IMR-90 (cell line): Measurements from ENCODE around the gene COL19A1. TPM values are rescaled to one million over a fixed set of nuclear protein-coding genes. Genes with fewer than 3 reads are reported as not detected.

Experiments used
- ATAC-seq: fragments of 200-7000 bp; cut with Tn5 transposase; 2 replicates; pipeline ENCODE4 v1.9.1; 2020; ENCODE audit warnings: low read depth, mild to moderate bottlenecking, moderate library complexity
- BruUV-seq: library from RNA; stranded (reverse); fragments of 400-500 nt; replicated peaks from 2 replicates; lab custom pipeline; 2021; lab: Mats Ljungman, UMichigan
- CTCF ChIA-PET: fragments of 300-600 bp; formaldehyde crosslinking; extraction: SDS; loops from one replicate; lab custom pipeline; 2021; ENCODE audit warnings: antibody characterized with exemption; lab: Yijun Ruan, JAX
- POLR2A ChIA-PET: fragments of 300-600 bp; sonication (Branson Sonifier 250); formaldehyde crosslinking; loops from one replicate; lab custom pipeline; 2022; ENCODE audit warnings: antibody characterized with exemption; ENCODE audit not compliant: unreplicated experiment; lab: Charles Lee
- DNase-seq: peaks from one replicate; pipeline ENCODE4 v3.0.0; 2013
- H2AFZ ChIP-seq: replicated peaks from 2 replicates; pipeline ENCODE3; 2013; ENCODE audit warnings: low read length, mild to moderate bottlenecking; ENCODE audit not compliant: poor library complexity
- H2AK5ac ChIP-seq: 2 replicates; pipeline ENCODE4 v1.6.1; 2013; ENCODE audit warnings: low read depth, low read length, inconsistent platforms
- H2AK9ac ChIP-seq: replicated peaks from 2 replicates; pipeline ENCODE3; 2013; ENCODE audit warnings: mild to moderate bottlenecking, low read depth, low read length, moderate library complexity; ENCODE audit not compliant: poor library complexity
- H2BK120ac ChIP-seq: 2 replicates; pipeline ENCODE4 v1.6.1; 2013; ENCODE audit warnings: low read depth, low read length, inconsistent platforms
- H2BK15ac ChIP-seq: 3 replicates; pipeline ENCODE4 v1.6.1; 2013; ENCODE audit warnings: low read depth, low read length, inconsistent platforms
- H2BK20ac ChIP-seq: 2 replicates; pipeline ENCODE4 v1.6.1; 2013; ENCODE audit warnings: low read depth, mild to moderate bottlenecking, inconsistent platforms, low read length, moderate library complexity
- H2BK5ac ChIP-seq: 2 replicates; pipeline ENCODE4 v1.6.1; 2013; ENCODE audit warnings: mild to moderate bottlenecking, low read depth, low read length, inconsistent platforms; ENCODE audit not compliant: poor library complexity, severe bottlenecking
- H3K14ac ChIP-seq: replicated peaks from 2 replicates; pipeline ENCODE4 v1.6.1; 2013; ENCODE audit warnings: low read depth, low read length, inconsistent platforms
- H3K18ac ChIP-seq: 2 replicates; pipeline ENCODE4 v1.6.1; 2013; ENCODE audit warnings: low read depth, low read length, control low read depth
- H3K23ac ChIP-seq: 2 replicates; pipeline ENCODE4 v1.6.1; 2013; ENCODE audit warnings: low read depth, low read length, inconsistent platforms
- H3K27ac ChIP-seq: 2 replicates; pipeline ENCODE4 v1.5.1; 2013; ENCODE audit warnings: mild to moderate bottlenecking, control low read depth, low read length; ENCODE audit not compliant: insufficient read depth
- H3K27me3 ChIP-seq: 2 replicates; pipeline ENCODE4 v1.6.1; 2013; ENCODE audit warnings: low read length; ENCODE audit not compliant: control insufficient read depth, insufficient read depth
- H3K36me3 ChIP-seq: 2 replicates; pipeline ENCODE4 v1.6.1; 2013; ENCODE audit warnings: low read length, mixed read lengths; ENCODE audit not compliant: control insufficient read depth, insufficient read depth
- H3K4ac ChIP-seq: 2 replicates; pipeline ENCODE4 v1.6.1; 2013; ENCODE audit warnings: low read depth, low read length, inconsistent platforms
- H3K4me1 ChIP-seq: 2 replicates; pipeline ENCODE4 v1.6.1; 2013; ENCODE audit warnings: low read length, mixed read lengths; ENCODE audit not compliant: control insufficient read depth, insufficient read depth
- H3K4me2 ChIP-seq: 2 replicates; pipeline ENCODE4 v1.6.1; 2013; ENCODE audit warnings: low read depth, mild to moderate bottlenecking, control low read depth, low read length, moderate library complexity
- H3K4me3 ChIP-seq: 2 replicates; pipeline ENCODE4 v1.5.1; 2013; ENCODE audit warnings: low read depth, mild to moderate bottlenecking, control low read depth, low read length, moderate library complexity; ENCODE audit not compliant: insufficient read depth
- H3K56ac ChIP-seq: 2 replicates; pipeline ENCODE4 v1.6.1; 2013; ENCODE audit warnings: low read length, inconsistent platforms; ENCODE audit not compliant: insufficient read depth; ENCODE audit errors: extremely low read depth
- H3K79me1 ChIP-seq, 2 experiments: 2 replicates each; pipeline ENCODE4 v1.6.1; 2013; ENCODE audit warnings: low read length in 2 of 2, inconsistent platforms in 1 of 2, low read depth in 1 of 2
- H3K9ac ChIP-seq: 2 replicates; pipeline ENCODE4 v1.6.1; 2013; ENCODE audit warnings: low read depth, low read length, control low read depth
- H3K9me1 ChIP-seq: 2 replicates; pipeline ENCODE4 v1.6.1; 2013; ENCODE audit warnings: low read length, inconsistent platforms; ENCODE audit not compliant: insufficient read depth
- H3K9me3 ChIP-seq: 2 replicates; pipeline ENCODE4 v1.6.1; 2013; ENCODE audit warnings: low read length; ENCODE audit not compliant: control insufficient read depth, insufficient read depth
- H4K20me1 ChIP-seq: 2 replicates; pipeline ENCODE4 v1.6.1; 2013; ENCODE audit warnings: low read length, inconsistent platforms; ENCODE audit not compliant: insufficient read depth
- H4K5ac ChIP-seq: 2 replicates; pipeline ENCODE4 v1.6.1; 2013; ENCODE audit warnings: mild to moderate bottlenecking, low read depth, low read length, control low read depth
- H4K8ac ChIP-seq, 2 experiments: 2 replicates each; pipeline ENCODE4 v1.6.1; 2013; ENCODE audit warnings: low read depth in 2 of 2, low read length in 2 of 2, control low read depth in 1 of 2, inconsistent platforms in 1 of 2
- H4K91ac ChIP-seq: 2 replicates; pipeline ENCODE4 v1.6.1; 2013; ENCODE audit warnings: low read depth, low read length, inconsistent platforms; ENCODE audit not compliant: insufficient read depth
- BHLHE40 ChIP-seq: fragments of 150-350 bp; IDR thresholded peaks from 2 replicates; pipeline ENCODE4 v1.6.1; 2016; ENCODE audit warnings: mild to moderate bottlenecking, low read depth, low read length
- CEBPB ChIP-seq: IDR thresholded peaks from 2 replicates; pipeline ENCODE4 v1.6.1; 2012; ENCODE audit warnings: low read depth, low read length, improper control_type of control experiment
- CHD1 ChIP-seq: IDR thresholded peaks from 2 replicates; pipeline ENCODE4 v1.6.1; 2012; ENCODE audit warnings: low read depth, low read length, improper control_type of control experiment
- FOS ChIP-seq: fragments of 150-350 bp; IDR thresholded peaks from 2 replicates; pipeline ENCODE4 v1.6.1; 2016; ENCODE audit warnings: low read depth, low read length
- MAFK ChIP-seq: IDR thresholded peaks from 2 replicates; pipeline ENCODE4 v1.6.1; 2012; ENCODE audit warnings: low read depth, low read length, improper control_type of control experiment
- MAZ ChIP-seq: IDR thresholded peaks from 2 replicates; pipeline ENCODE4 v1.6.1; 2012; ENCODE audit warnings: low read depth, mild to moderate bottlenecking, low read length, improper control_type of control experiment, moderate library complexity, borderline replicate concordance
- MXI1 ChIP-seq: IDR thresholded peaks from 2 replicates; pipeline ENCODE4 v1.6.1; 2012; ENCODE audit warnings: low read depth, mild to moderate bottlenecking, low read length, moderate library complexity, borderline replicate concordance
- NFE2L2 ChIP-seq: fragments of 150-350 bp; IDR thresholded peaks from 2 replicates; pipeline ENCODE4 v1.6.1; 2016; ENCODE audit warnings: low read depth, mild to moderate bottlenecking, low read length
- POLR2A ChIP-seq: IDR thresholded peaks from 2 replicates; pipeline ENCODE4 v1.6.1; 2012; ENCODE audit warnings: mild to moderate bottlenecking, low read depth, low read length
- RAD21 ChIP-seq: IDR thresholded peaks from 2 replicates; pipeline ENCODE4 v1.6.1; 2012; ENCODE audit warnings: low read length, improper control_type of control experiment
- RCOR1 ChIP-seq: IDR thresholded peaks from 2 replicates; pipeline ENCODE4 v1.6.1; 2012; ENCODE audit warnings: mild to moderate bottlenecking, low read length, improper control_type of control experiment; ENCODE audit not compliant: insufficient replicate concordance
- RFX5 ChIP-seq: IDR thresholded peaks from 2 replicates; pipeline ENCODE4 v1.8.0; 2012; ENCODE audit warnings: low read depth, mild to moderate bottlenecking, low read length, moderate library complexity
- SMC3 ChIP-seq: fragments of 150-350 bp; IDR thresholded peaks from 2 replicates; pipeline ENCODE4 v1.6.1; 2016; ENCODE audit warnings: low read depth, mild to moderate bottlenecking, antibody characterized with exemption, low read length, moderate library complexity
- USF2 ChIP-seq: fragments of 150-350 bp; IDR thresholded peaks from 2 replicates; pipeline ENCODE4 v1.6.1; 2017; ENCODE audit warnings: mild to moderate bottlenecking, antibody characterized with exemption, low read length, low read depth
- dilution Hi-C: fragments of 300-500 bp; cut with HindIII; formaldehyde crosslinking; loops from one replicate; pipeline ENCODE4 v1.14.3; 2018; ENCODE audit warnings: low sequenced_read_pairs; ENCODE audit not compliant: unreplicated experiment
- in situ Hi-C: fragments of 300-500 bp; cut with MboI; formaldehyde crosslinking; loops from 3 replicates; pipeline ENCODE4 v1.14.3; 2019; ENCODE audit warnings: low sequenced_read_pairs, inconsistent platforms, mixed read lengths
- intact Hi-C: fragments of 100-400 bp; cut with micrococcal nuclease; formaldehyde crosslinking; loops from 2 replicates; pipeline ENCODE4 v1.10.0; 2022
- polyA plus RNA-seq, 3 experiments: library from polyadenylated mRNA; depleted of rRNA; stranded (reverse); fragments of >200 nt; gene quantifications; 2 replicates each; pipeline ENCODE4 v1.2.3, GENCODE V29; 2012; ENCODE audit warnings: low replicate concordance in 1 of 3
- total RNA-seq: library from RNA; depleted of rRNA; stranded (reverse); fragments of >200 nt; gene quantifications from 2 replicates; pipeline ENCODE4 v1.2.3, GENCODE V29; 2012
- TF ChIP-seq, protein P1 (sequence below): conservative IDR thresholded peaks from 2 replicates; pipeline ENCODE4 v1.5.1; 2012; ENCODE audit warnings: mild to moderate bottlenecking, low read depth, low read length, improper control_type of control experiment
- TF ChIP-seq, protein P2 (sequence below): fragments of 150-350 bp; IDR thresholded peaks from 2 replicates; pipeline ENCODE4 v1.6.1; 2016; ENCODE audit warnings: low read depth, mild to moderate bottlenecking, low read length, moderate library complexity, borderline replicate concordance

The COL19A1 gene
- total and polyA plus RNA-seq, 2 of the 4 experiments (the other 2 are of a cell fraction) = under 0.01 TPM; not detected in 1

- no peak for ATAC-seq
- dilution Hi-C loops (no loop called here), intact Hi-C loops (no loop called here), in situ Hi-C loops (no loop called here)
- H3K27ac ChIP-seq = no peak overlapping the region
- H2AK9ac ChIP-seq = no peak overlapping the region
- H4K5ac ChIP-seq = no peak overlapping the region
- no peak overlapping the region for H2BK120ac ChIP-seq
- no peaks in the 10 kb centered on the region for H3K9me1 ChIP-seq
- H4K20me1 ChIP-seq = no peaks in the 10 kb centered on the region
- H3K36me3 ChIP-seq = no peaks in the 10 kb centered on the region
- no peak overlapping the region for H2BK20ac ChIP-seq
- no peak overlapping the region for H3K4me2 ChIP-seq
- no peak overlapping the region for H3K56ac ChIP-seq
- no peak for DNase-seq
- no peak overlapping the region for H3K9ac ChIP-seq
- H3K4me3 ChIP-seq = no peak overlapping the region
- no peak overlapping the region for H4K8ac ChIP-seq
- POLR2A ChIA-PET = no interaction called here
- H3K79me1 ChIP-seq = no peaks in the 10 kb centered on the region
- no peaks in the 10 kb centered on the region for H3K27me3 ChIP-seq
- no peaks in the 10 kb centered on the region for H3K9me3 ChIP-seq
- H3K18ac ChIP-seq = no peak overlapping the region
- peaks cover 2% of the 10 kb centered on the region for H3K4me1 ChIP-seq
- H3K14ac ChIP-seq = no peak overlapping the region
- no TSS peak for BruUV-seq
- no peak overlapping the region for H3K23ac ChIP-seq
- H2AFZ ChIP-seq = no peak overlapping the region
- no peak overlapping the region for H2BK5ac ChIP-seq
- no peak overlapping the region for H4K91ac ChIP-seq
- TF ChIP-seq RCOR1 = no peak
- TF ChIP-seq, protein P1, sequence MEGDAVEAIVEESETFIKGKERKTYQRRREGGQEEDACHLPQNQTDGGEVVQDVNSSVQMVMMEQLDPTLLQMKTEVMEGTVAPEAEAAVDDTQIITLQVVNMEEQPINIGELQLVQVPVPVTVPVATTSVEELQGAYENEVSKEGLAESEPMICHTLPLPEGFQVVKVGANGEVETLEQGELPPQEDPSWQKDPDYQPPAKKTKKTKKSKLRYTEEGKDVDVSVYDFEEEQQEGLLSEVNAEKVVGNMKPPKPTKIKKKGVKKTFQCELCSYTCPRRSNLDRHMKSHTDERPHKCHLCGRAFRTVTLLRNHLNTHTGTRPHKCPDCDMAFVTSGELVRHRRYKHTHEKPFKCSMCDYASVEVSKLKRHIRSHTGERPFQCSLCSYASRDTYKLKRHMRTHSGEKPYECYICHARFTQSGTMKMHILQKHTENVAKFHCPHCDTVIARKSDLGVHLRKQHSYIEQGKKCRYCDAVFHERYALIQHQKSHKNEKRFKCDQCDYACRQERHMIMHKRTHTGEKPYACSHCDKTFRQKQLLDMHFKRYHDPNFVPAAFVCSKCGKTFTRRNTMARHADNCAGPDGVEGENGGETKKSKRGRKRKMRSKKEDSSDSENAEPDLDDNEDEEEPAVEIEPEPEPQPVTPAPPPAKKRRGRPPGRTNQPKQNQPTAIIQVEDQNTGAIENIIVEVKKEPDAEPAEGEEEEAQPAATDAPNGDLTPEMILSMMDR = no peak
- no peak for TF ChIP-seq CHD1
- no peak for TF ChIP-seq POLR2A
- no peak for TF ChIP-seq RAD21
- TF ChIP-seq CEBPB = no peak
- TF ChIP-seq USF2 = no peak
- TF ChIP-seq FOS = no peak
- TF ChIP-seq NFE2L2 = no peak
- TF ChIP-seq MXI1 = no peak
- TF ChIP-seq, protein P2, sequence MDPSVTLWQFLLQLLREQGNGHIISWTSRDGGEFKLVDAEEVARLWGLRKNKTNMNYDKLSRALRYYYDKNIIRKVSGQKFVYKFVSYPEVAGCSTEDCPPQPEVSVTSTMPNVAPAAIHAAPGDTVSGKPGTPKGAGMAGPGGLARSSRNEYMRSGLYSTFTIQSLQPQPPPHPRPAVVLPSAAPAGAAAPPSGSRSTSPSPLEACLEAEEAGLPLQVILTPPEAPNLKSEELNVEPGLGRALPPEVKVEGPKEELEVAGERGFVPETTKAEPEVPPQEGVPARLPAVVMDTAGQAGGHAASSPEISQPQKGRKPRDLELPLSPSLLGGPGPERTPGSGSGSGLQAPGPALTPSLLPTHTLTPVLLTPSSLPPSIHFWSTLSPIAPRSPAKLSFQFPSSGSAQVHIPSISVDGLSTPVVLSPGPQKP = no peak
- TF ChIP-seq BHLHE40 = no peak
- TF ChIP-seq MAZ = no peak
- TF ChIP-seq SMC3 = no peak
- no peak for TF ChIP-seq MAFK
- TF ChIP-seq RFX5 = no peak
- H2AK5ac ChIP-seq = no peak overlapping the region
- CTCF ChIA-PET = interaction anchor here (0.6 kb wide), 1 partner anchor 11 kb away, joined by 3 read pairs; no protein-coding TSS in a partner anchor
- no peak overlapping the region for H3K4ac ChIP-seq
- H2BK15ac ChIP-seq = no peak overlapping the region
Measured at GRCh38 chr6:69913361-69913760, 47.0 kb downstream of the COL19A1 start.
